ENCODE measurements around the gene CCDC127. TPM values are rescaled to one million over a fixed set of nuclear protein-coding genes. Genes with fewer than 3 reads are reported as not detected.

The CCDC127 gene
- total RNA-seq, 1 experiment from 2014 or later: 5.4 TPM

DNA sequence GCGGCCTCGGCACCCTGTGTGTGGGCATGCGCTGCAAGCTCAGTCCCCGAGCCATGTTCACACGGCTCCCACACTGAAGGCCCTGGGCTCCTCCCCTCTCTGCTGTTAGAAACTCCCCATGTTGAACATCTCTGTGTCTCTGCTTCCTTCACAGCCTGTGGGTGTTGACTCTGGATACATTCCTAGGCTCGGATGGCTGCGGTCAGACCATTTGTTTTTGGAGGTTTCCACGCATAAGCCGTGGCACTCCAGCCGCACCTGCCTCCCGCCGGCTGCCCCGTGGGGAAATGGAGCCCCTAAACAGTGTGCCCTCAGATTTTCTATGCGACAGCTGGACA lies 57.8 kb downstream of the CCDC127 start:
- Histone ChIP-seq H3K79me2 (ENCODE audit: low read length) (no peaks in the 10 kb centered on the region), H4K20me1 (ENCODE audit: low read length) (no peaks in the 10 kb centered on the region), H3K4me2 (ENCODE audit: low read length) (no peak overlapping the region), H2AFZ (ENCODE audit: low read length) (no peak overlapping the region), H3K36me3 (ENCODE audit: low read depth, low read length) (no peaks in the 10 kb centered on the region), H3K27me3 (ENCODE audit: low read length) (no peaks in the 10 kb centered on the region), H3K9me3 (ENCODE audit: low read length) (no peaks in the 10 kb centered on the region), H3K27ac (ENCODE audit: low read length) (no peak overlapping the region), H3K9ac (ENCODE audit: low read length) (no peak overlapping the region; the same call in 1 of the 2 replicates), H3F3A (ENCODE audit: low read length, unreplicated experiment) (peaks cover 3% of the 10 kb centered on the region), H3K9me2 (replicated peaks; ENCODE audit: low read length) (no peaks in the 10 kb centered on the region), H3K4me3 (ENCODE audit: low read length) (no peak overlapping the region), H3K4me1 (ENCODE audit: insufficient read depth, low read length) (peaks cover 15% of the 10 kb centered on the region)
- TF ChIP-seq EZH2 (IDR thresholded peaks at IDR 0.05; ENCODE audit: low read length, unreplicated experiment): no peak
- TF ChIP-seq, protein P1, sequence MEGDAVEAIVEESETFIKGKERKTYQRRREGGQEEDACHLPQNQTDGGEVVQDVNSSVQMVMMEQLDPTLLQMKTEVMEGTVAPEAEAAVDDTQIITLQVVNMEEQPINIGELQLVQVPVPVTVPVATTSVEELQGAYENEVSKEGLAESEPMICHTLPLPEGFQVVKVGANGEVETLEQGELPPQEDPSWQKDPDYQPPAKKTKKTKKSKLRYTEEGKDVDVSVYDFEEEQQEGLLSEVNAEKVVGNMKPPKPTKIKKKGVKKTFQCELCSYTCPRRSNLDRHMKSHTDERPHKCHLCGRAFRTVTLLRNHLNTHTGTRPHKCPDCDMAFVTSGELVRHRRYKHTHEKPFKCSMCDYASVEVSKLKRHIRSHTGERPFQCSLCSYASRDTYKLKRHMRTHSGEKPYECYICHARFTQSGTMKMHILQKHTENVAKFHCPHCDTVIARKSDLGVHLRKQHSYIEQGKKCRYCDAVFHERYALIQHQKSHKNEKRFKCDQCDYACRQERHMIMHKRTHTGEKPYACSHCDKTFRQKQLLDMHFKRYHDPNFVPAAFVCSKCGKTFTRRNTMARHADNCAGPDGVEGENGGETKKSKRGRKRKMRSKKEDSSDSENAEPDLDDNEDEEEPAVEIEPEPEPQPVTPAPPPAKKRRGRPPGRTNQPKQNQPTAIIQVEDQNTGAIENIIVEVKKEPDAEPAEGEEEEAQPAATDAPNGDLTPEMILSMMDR (conservative IDR thresholded peaks at IDR 0.05; ENCODE audit: low read depth, low read length): no peak
- TF ChIP-seq EZH2phosphoT487 (IDR thresholded peaks at IDR 0.05; ENCODE audit: borderline replicate concordance, low read length): no peak
- DNase-seq (no peak), ATAC-seq (peak; percentile 68)
- ChIA-PET POLR2A (ENCODE audit: unreplicated experiment) (no interaction called here), CTCF (no interaction called here)
- intact Hi-C loops (cut with micrococcal nuclease): no loop called here
- no TSS peak for BruUV-seq (replicated peaks)

- H3K9me2 ChIP-seq (replicated peaks; ENCODE audit: low read length): no peaks in the 10 kb centered on the region
- ATAC-seq (peak; percentile 76), DNase-seq (peak; percentile 48)
- H3K4me1 ChIP-seq (ENCODE audit: insufficient read depth, low read length): peaks cover 15% of the 10 kb centered on the region
- peak overlapping the region; percentile 55; the same call in 1 of the 2 replicates for H2AFZ ChIP-seq (ENCODE audit: low read length)
- peaks cover 3% of the 10 kb centered on the region for H3F3A ChIP-seq (ENCODE audit: low read length, unreplicated experiment)
- no peaks in the 10 kb centered on the region for H3K27me3 ChIP-seq (ENCODE audit: low read length)
- H4K20me1 ChIP-seq (ENCODE audit: low read length): no peaks in the 10 kb centered on the region
- no TSS peak for BruUV-seq (replicated peaks)
- POLR2A ChIA-PET (ENCODE audit: unreplicated experiment): no interaction called here
- H3K79me2 ChIP-seq (ENCODE audit: low read length): no peaks in the 10 kb centered on the region
- CTCF ChIA-PET: interaction anchor here (0.6 kb wide), 1 partner anchor 29 kb away, joined by 3 read pairs; no protein-coding TSS in a partner anchor
- TF ChIP-seq EZH2 (IDR thresholded peaks at IDR 0.05; ENCODE audit: low read length, unreplicated experiment) (no peak), EZH2phosphoT487 (IDR thresholded peaks at IDR 0.05; ENCODE audit: borderline replicate concordance, low read length) (no peak)
- TF ChIP-seq, protein P1 (conservative IDR thresholded peaks at IDR 0.05; ENCODE audit: low read depth, low read length): no peak
- no peaks in the 10 kb centered on the region for H3K9me3 ChIP-seq (ENCODE audit: low read length)
- peak overlapping the region; percentile 64 for H3K4me2 ChIP-seq (ENCODE audit: low read length)
- H3K27ac ChIP-seq (ENCODE audit: low read length): peak overlapping the region; percentile 42
- intact Hi-C loops (cut with micrococcal nuclease): no loop called here
- H3K9ac ChIP-seq (ENCODE audit: low read length): peak overlapping the region; percentile 29; the same call in 1 of the 2 replicates
- H3K36me3 ChIP-seq (ENCODE audit: low read depth, low read length): no peaks in the 10 kb centered on the region
- H3K4me3 ChIP-seq (ENCODE audit: low read length): no peak overlapping the region
Measured at GRCh38 chr5:159448-160172, 58.3 kb downstream of the CCDC127 start.

- Histone ChIP-seq H3K4me2 (ENCODE audit: low read length) (peak overlapping the region; percentile 64), H3K79me2 (ENCODE audit: low read length) (no peaks in the 10 kb centered on the region), H3K9me2 (replicated peaks; ENCODE audit: low read length) (no peaks in the 10 kb centered on the region), H3K9ac (ENCODE audit: low read length) (0 out of 2 replicates have a peak overlapping the region, but pooled peaks have one; percentile 29), H3K9me3 (ENCODE audit: low read length) (no peaks in the 10 kb centered on the region), H2AFZ (ENCODE audit: low read length) (no peak overlapping the region), H3K4me3 (ENCODE audit: low read length) (no peak overlapping the region), H3K27me3 (ENCODE audit: low read length) (no peaks in the 10 kb centered on the region), H3K36me3 (ENCODE audit: low read depth, low read length) (no peaks in the 10 kb centered on the region), H3F3A (ENCODE audit: low read length, unreplicated experiment) (peaks cover under 1% of the 10 kb centered on the region), H4K20me1 (ENCODE audit: low read length) (no peaks in the 10 kb centered on the region), H3K27ac (ENCODE audit: low read length) (peak overlapping the region; percentile 42; the same call in 1 of the 2 replicates), H3K4me1 (ENCODE audit: insufficient read depth, low read length) (peaks cover 19% of the 10 kb centered on the region)
- DNase-seq (no peak), ATAC-seq (no peak)
- intact Hi-C loops (cut with micrococcal nuclease): no loop called here
- BruUV-seq (replicated peaks): no TSS peak
- TF ChIP-seq, protein P1 (conservative IDR thresholded peaks at IDR 0.05; ENCODE audit: low read depth, low read length): no peak
- no peak for TF ChIP-seq EZH2 (IDR thresholded peaks at IDR 0.05; ENCODE audit: low read length, unreplicated experiment)
- TF ChIP-seq EZH2phosphoT487 (IDR thresholded peaks at IDR 0.05; ENCODE audit: borderline replicate concordance, low read length): no peak
- CTCF ChIA-PET: interaction anchor here (0.6 kb wide), 1 partner anchor 29 kb away, joined by 3 read pairs; no protein-coding TSS in a partner anchor
- POLR2A ChIA-PET (ENCODE audit: unreplicated experiment): no interaction called here
Measured at GRCh38 chr5:158807-159447, 59.0 kb downstream of the CCDC127 start.
